Erythroblast (primary cell): ENCODE results near the gene CLPX.
"Not testable (repeated sequence)": the region's sequence is repeated elsewhere in the genome, so short reads cannot be mapped to it uniquely, and the experiment has no call there.

Experiments
- GATA1 ChIP-seq: IDR thresholded peaks from 2 replicates; pipeline ENCODE4 v1.6.1; 2011; ENCODE audit warnings: low read depth, mild to moderate bottlenecking, control low read depth, low read length, moderate library complexity
- POLR2A ChIP-seq: IDR thresholded peaks from 2 replicates; pipeline ENCODE4 v1.6.1; 2011; ENCODE audit warnings: mild to moderate bottlenecking, low read length

GRCh38 chr15:65226901-65227300, 41.8 kb upstream of the CLPX start:
- not testable (repeated sequence) for TF ChIP-seq POLR2A, GATA1
